Testis (tissue), 2 donors: Measurements from ENCODE around the gene IGSF9.

Experiments
- CTCF ChIP-seq, 3 experiments: fragments of 450-650 bp in 2 of 3; fragments of 200-600 bp in 1 of 3; sonication (generic) in 1 of 3; IDR thresholded peaks; one replicate each; pipeline ENCODE4 v1.5.1; 2016 to 2019; ENCODE audit warnings: antibody characterized with exemption in 3 of 3, mild to moderate bottlenecking in 2 of 3, moderate library complexity in 1 of 3
- POLR2A ChIP-seq: fragments of 450-650 bp; IDR thresholded peaks from one replicate; pipeline ENCODE4 v1.6.1; 2017; ENCODE audit warnings: antibody characterized with exemption, mild to moderate bottlenecking, moderate library complexity

- TF ChIP-seq CTCF (IDR thresholded peaks at IDR 0.05): no peak
- no peak for TF ChIP-seq POLR2A
These were observed 27.2 kb upstream of the IGSF9 start for GRCh38 chr1:159972443-159973205.
